NCI-H128 (cell line): ENCODE results near the gene TEX51.

Experiments
- DNase-seq: peaks from one replicate; lab custom pipeline; 2025; ENCODE audit not compliant: unreplicated experiment; lab: John Stamatoyannopoulos, UW

The TEX51 gene

GRCh38 chr2:126949775-126950174 is 51.1 kb downstream of the TEX51 start:
- no peak for DNase-seq

- no peak for DNase-seq
Measured at GRCh38 chr2:126950504-126950903, 51.8 kb downstream of the TEX51 start.
